NCI-H774 (cell line): ENCODE results near the gene FBXL7.

Experiments
- DNase-seq: peaks from one replicate; lab custom pipeline; 2025; lab: John Stamatoyannopoulos, UW

The FBXL7 gene

DNA sequence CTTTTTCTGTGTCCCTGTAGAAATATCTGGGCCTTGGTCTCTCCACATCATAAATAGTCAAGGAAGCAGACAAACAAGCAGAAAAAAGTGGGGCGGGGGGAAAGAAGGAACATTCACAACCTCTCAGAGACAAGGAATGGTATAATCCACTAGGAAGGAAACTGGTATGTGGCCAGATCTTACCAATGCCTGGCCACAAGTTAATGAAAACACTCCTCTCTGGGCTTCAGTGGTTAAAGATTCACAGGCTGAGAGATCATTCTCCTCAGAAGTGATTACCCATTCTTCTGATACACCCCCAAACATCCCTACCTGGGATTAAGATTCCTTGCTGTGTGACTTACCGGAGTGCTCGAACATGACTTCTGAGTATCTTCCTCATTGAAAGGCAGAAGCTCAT, 389.0 kb downstream of the FBXL7 start:
- DNase-seq = no peak

DNA sequence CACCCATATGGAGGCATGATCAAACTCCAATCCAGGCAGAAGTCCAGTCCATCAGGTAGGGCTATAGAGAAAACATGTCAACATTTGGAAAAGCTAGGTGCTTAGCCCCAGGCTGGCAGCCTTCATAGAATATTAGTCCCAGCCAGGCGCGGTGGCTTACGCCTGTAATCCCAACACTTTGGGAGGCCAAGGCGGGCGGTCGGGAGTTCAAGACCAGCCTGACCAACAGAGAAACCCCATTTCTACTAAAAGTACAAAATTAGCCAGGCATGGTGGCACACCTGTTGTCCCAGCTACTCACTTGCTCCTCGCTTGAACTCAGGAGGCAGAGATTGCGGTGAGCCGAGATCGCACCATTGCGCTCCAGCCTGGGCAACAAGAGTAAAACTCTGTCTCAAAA, 393.9 kb downstream of the FBXL7 start:
- DNase-seq = no peak

DNA sequence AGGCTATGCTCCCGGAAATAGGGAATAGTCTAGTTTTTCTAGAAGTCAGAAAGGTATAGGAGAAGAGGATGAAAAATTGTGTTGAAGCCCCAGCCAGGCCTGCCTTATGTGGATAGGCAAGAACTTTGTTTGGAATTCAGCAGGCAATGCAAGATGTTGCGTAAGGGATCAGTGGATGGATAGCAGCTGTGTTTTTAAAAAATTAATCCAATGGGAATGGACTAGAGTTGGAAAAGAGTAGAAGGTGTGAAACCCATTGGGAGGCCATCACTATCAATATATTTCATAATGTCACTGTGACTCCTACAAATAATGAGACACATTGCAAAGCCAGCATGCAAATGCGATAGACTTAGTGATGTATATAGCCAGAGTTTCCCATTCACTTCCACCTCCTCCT, 397.7 kb downstream of the FBXL7 start:
- no peak for DNase-seq

DNA sequence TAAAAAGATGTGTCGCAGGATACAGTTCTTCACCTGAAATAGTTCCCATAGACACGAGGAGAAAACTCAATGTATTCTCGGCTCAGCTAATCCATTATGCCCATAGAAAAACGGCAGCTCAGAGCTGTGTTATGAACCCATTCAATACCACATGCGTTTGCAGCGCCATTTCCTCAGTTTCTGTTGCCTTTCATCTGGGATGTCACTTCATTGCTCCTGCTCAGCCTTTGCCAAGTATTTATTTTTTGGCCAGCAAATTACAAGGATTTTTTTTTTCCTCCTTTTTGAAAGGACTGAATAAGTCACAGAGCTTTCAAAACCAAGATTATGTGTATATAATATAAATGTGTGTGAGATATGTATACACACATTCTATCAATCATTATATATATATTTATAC, 398.7 kb downstream of the FBXL7 start:
- no peak for DNase-seq

DNA sequence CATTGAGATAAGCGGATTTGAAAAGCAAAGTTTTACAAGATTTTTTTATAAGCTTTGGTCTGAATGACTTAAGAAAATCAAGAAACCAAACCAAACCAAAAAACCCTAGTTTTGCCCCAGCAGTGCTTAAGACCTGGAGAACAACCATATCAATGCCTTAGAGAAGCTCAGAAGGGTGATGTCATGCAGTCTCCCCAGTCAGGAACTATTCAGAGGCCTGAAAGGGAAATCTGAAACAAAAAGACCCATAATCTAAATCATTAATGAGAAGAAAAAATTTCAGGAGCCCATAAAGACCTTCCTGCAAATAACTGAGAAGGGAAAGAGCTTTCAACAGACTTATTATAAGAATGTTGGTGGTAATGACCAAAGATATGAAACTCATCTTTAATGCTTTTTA, 399.5 kb downstream of the FBXL7 start:
- no peak for DNase-seq

DNA sequence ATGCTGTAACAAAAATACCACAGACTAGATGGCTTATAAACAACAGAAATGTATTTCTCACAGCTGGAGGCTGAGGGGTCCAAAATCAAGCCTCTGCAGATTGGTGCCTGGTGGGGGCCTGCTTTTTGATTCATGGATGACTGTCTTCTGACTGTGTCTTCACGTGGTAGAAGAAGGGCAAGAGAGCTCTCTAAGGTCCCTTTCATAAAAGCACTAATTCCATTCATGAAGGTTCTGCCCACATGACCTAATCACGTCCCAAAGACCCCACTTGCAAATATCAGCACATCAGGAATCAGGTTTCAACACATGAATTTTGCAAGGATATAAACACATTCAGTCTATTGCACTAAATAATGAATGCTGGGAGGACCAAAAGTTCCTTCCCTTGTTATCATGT, 401.2 kb downstream of the FBXL7 start:
- DNase-seq = no peak

DNA sequence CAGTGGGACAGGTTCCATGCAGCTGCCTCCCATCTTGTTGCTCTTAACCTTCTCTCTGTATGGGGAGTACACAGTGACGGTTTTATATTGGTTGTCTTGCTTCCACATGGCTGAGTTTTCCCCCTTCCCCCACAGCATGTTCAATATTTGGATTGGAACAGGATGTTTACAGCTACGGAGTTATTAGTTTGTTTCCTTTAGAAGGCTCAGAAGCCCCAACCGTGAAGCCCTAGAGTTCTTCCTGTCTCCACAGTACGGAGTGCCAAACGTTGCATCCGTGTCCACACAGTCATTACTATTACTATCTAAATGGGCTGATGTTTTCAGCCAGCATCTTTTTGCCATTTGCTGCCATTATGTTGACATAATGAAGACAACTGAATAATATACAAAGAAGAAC, 402.1 kb downstream of the FBXL7 start:
- peak; percentile 33 for DNase-seq

DNA sequence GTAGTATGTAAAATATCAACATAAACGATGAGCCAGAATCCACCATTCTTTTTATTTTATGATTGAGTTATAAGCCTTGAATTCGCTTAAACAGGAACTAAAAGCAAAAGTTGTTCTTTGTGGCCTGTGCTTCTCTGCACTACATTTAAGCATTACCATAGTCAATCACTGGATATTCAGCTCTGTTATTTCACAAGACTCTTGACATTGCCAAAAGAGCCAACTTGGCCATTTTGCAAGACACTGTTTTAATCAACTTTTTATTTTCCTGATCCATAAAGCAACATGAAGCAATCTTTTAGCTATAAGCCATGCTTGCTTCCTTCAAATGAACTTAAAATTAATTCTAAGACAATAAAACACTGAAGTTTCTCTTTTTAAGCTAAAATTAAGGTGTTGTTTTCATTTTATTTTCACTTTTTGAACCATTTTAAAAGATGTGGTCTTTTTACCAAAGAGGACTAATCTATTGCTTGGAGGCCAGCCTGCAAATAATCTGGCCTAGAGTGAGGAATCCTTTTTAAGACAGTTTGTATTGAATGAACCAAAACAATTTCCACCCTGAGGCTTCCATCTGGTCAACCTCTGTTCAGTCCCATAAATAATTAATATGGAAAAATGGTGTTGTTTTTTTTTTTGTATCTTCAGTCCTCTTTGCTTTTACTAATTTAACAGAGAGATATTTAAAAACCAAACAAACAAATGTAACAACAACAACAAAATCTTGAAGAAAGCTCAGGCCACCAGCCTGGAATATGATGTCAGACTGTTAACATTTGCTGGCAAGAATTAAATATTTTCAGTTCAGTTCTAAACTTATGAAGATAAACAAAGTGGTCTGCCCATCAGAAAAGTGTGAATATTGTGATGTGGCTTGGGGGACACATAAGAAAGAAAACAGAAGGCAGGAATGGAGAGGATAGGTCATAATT, 405.2 kb downstream of the FBXL7 start:
- no peak for DNase-seq

DNA sequence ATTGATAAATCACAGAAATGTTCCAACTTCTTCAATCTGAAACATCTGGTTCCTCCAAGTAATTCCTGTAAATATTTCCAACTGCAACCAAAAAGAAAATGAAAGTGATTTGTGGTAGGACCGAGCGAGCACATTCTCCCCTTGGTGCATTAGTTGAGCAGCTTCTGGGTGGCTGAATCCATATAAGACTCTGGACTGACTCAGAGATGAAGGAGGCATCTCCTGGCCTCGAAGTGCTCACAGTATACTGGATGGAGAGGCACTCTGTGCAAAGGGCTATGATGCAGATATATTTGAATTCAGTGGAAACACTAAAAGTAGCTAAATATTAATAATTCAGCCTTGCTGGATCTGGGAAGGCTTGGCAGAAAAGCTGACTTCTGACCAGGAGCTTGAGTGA, 414.7 kb downstream of the FBXL7 start:
- DNase-seq = no peak

DNA sequence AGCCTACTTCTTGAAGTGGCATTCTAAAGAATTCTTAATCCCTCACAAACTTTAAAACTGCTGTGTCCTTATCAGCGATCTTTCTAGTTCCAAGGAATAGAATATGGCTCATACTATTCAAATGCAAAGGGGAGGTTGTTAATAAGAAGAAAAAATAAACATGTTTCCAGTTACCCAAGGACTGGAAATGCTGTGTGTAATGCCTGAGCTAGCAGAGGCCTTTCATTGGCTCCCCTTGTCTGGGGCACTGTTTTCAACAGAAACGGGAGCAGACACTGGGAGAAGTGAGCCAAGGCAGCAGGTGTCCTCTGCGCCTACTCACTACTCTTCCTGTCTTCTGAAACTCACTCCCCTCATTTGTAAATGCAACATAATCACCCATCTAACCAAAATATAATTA, 426.6 kb downstream of the FBXL7 start:
- DNase-seq = no peak

DNA sequence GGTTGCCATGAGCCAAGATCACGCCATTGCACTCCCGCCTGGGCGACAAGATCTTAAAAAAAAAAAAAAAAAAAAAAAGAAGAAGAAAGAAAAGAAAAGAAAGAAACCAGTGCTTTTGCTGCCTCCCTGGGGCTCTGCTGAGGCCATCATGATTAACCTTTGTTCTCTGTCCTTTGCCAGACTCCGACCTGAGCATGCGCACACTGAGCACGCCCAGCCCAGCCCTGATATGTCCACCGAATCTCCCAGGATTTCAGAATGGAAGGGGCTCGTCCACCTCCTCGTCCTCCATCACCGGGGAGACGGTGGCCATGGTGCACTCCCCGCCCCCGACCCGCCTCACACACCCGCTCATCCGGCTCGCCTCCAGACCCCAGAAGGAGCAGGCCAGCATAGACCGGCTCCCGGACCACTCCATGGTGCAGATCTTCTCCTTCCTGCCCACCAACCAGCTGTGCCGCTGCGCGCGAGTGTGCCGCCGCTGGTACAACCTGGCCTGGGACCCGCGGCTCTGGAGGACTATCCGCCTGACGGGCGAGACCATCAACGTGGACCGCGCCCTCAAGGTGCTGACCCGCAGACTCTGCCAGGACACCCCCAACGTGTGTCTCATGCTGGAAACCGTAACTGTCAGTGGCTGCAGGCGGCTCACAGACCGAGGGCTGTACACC, 427.9 kb downstream of the FBXL7 start:
- no peak for DNase-seq

DNA sequence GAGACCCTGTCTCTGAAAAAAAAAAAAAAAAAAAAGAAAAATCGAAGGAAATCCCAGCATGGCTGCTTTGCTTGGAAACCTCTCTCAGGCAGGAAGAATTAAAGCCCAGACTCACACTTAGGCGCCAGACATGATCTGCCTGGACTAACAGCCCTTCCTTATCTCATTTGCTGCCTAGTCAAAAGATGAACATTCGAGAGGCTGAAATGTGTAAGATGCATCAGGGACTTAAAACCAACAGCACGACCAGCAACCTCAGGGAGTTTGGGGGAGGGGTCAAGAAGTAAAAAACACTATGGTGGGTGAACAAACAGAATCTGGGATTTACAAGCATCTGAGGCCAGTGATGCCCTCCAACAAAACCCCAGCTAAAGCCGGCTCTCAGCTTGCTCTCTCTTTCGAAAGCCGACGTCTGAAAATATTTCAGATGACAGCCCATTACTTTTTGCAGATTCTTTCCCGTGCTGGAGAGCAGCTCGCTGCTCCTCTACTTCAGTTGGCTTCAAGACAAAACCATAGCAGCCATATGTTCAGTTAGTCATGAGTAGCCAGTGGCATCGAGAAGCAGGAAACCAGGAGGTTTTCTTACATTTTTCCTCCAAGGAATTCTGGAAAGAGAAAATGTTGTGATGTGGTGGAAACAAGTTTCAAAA, 429.8 kb downstream of the FBXL7 start:
- no peak for DNase-seq

DNA sequence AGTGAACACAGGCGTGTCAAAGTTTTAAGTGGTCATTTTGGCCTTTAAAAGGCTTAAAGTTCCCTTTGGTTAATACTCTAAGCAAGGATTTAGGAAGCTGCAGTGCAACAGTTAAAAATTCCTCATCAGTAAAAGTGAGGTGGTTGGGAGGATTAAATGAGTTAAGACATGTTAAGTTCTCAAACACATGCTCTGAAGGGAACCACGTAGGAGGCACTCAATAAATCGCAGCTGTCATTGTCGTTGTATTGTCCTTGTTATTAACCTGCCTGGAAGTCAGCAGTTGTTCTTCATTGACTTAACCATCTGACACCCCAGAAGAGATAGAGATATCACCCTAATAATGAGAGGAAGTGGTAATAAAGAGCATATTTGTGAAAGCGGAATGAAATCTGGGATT, 432.1 kb downstream of the FBXL7 start:
- no peak for DNase-seq

DNA sequence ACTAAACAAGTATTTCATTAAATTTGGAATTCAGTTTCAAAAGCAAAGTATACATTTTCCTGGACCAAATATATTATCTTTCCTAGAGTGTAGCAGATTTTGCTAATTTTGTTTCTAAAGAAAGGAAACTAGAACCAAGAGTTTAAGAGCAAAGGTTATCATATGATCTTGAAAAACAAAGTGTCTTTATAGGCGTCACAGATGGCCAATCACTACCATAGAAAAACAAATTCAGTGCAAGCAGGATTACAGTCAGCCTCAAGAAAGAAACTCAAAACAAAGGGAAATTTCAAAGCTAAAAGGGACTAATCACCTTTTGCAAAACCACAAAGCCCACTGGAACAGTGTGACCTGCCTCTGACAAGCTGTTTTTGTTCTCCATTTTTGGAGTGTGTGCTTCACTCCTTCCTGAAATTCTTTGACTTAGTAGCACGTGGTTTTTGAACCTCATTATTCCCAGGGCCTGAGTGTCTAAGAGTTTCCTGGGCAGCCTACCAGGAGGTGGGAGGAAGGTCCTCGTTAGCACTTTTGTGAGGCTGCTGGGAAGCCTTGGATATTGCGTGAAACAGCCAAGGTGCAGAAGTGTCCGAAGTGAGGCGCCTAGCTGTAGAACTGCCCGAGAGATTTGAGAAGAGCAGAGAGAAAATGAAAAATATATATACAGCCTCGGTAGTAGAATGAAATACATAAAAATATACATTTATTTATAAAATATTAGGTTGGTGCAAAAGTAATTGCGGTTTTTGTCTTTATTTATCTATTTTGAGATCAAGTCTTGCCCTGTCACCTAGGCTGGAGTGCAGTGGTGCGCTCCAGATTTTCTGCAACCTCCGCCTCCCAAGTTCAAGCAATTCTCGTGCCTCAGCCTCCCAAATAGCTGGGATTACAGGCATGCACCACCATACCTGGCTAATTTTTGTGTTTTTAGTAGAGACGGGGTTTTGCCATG, 433.6 kb downstream of the FBXL7 start:
- no peak for DNase-seq

DNA sequence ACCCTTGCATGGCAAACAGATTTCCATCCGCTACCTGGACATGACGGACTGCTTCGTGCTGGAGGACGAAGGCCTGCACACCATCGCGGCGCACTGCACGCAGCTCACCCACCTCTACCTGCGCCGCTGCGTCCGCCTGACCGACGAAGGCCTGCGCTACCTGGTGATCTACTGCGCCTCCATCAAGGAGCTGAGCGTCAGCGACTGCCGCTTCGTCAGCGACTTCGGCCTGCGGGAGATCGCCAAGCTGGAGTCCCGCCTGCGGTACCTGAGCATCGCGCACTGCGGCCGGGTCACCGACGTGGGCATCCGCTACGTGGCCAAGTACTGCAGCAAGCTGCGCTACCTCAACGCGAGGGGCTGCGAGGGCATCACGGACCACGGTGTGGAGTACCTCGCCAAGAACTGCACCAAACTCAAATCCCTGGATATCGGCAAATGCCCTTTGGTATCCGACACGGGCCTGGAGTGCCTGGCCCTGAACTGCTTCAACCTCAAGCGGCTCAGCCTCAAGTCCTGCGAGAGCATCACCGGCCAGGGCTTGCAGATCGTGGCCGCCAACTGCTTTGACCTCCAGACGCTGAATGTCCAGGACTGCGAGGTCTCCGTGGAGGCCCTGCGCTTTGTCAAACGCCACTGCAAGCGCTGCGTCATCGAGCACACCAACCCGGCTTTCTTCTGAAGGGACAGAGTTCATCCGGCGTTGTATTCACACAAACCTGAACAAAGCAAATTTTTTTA, 436.7 kb downstream of the FBXL7 start:
- DNase-seq = no peak

DNA sequence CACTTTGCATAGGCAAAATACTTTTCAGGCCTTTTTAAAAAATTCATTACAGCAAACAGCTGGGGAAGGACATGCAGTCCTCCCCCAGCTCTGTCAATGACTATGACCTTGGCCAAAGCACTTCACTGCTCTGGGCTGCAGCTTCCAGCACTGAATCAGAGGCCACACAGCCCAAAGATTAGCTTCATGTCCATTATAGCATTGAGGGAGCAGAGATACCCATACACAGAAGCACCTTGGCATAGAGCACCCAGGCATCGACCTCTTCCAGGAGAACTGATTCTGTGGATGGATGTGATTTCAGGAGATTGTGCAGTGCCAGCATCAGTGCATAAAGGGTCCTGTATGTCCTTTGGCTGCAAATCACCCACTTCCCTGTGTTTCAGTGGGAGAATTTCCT, 437.7 kb downstream of the FBXL7 start:
- no peak for DNase-seq

DNA sequence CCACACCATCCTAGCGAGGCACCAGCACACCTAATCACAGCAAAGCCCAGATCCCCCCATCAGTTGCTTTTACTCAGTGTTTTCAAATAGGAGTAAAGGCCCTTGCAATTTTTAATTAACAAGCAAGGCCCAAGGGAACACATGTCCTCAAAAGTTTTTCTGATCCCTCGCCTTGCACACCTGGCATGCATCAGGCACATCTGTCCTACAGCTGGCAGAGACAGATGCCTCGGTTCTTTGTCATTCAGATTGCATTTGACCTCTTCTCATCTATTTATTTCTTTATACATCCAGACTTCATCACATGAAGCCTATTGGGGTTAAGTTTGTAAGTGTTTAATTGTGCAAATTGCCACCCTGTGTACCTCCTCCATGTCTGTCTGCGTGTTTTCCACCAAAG, 438.2 kb downstream of the FBXL7 start:
- DNase-seq = no peak

DNA sequence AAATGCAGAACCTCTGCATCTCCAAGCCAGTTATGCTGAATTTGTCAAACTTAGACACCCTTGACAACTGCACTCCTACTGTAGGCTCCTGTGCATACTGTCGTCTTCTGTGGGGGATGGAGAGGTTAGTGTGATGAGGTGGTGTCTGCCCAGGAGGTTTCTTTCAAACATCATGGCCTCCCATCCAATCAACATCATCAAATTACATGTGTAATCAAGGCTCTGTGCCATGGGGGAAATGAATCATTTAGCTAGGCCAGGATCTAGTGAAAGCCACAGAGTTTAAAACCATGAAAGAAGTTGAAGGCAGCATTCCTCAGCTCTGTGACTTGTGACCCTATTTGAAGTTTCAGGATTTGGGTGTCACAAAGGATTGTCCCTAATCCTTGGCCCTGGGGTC, 439.0 kb downstream of the FBXL7 start:
- no peak for DNase-seq

DNA sequence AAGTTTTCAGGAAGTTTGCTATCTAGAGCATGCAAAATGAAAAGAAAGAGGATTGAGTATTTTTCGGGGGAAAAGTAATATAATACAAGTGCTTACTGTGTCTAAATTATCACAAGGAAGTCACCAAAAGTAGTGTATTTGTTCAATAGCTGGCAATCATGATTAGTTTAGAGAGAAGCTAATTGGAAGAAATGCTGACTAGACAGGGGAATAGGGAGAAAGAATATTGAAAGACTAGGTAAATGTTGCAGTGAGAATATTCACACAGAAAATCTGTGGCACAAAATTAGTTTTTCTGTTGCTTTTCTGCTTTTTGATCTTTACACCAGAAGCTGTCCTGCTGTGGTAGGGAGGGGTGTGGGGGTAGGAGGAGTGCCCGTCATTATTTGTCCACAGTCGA, 440.9 kb downstream of the FBXL7 start:
- no peak for DNase-seq

DNA sequence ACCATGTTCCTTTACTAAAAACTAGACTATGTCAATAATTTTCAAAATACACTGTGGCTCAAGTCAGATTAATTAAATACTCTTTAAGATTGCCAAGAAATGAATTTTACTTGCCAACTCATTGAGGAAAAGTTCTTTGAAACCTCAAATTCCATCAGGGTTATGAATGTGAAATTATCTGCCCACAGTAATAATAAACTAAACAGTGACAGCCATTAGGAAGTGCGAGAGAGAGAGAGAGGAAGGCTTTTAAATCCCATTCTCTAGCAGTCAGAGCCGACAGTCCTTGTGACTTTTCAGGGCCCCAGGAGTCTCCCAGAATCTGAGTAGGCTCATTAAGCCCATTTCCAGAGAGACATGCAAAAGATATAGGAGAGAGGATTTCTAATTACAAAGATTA, 443.5 kb downstream of the FBXL7 start:
- DNase-seq = no peak

DNA sequence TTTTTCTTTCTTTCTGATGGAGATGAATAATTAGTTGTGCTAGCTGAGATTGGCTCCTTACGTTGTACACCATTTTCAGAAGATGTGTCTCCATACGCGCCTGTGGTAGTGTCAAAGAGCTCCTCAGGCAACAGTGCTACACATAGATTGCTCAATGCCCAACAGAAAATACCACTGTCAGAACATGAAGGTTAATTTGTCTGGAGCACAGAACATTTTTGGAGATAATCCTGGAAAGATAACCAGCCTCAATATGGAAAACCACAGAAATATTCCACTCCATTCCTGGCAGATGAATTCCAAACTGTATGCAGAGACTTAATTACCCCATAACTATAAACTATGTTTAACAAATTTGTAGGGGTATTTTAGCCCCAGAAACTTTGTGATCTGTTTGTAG, 446.0 kb downstream of the FBXL7 start:
- DNase-seq = no peak
